Activated B cell treated with CpG ODN at 0.5 μM for 24 hours (primary cell): ENCODE measurements around the gene ATG2A. TPM values are rescaled to one million over a fixed set of nuclear protein-coding genes. Genes with fewer than 3 reads are reported as not detected.

Experiments
- ATAC-seq: fragments of 200-7000 bp; cut with Tn5 transposase; one replicate; pipeline ENCODE4 v1.10.0; 2021; ENCODE audit warnings: low read depth, mild to moderate bottlenecking, moderate library complexity
- CTCF ChIA-PET: fragments of 350-600 bp; sonication (Branson Sonifier 250); formaldehyde crosslinking; loops from one replicate; lab custom pipeline; 2021; ENCODE audit warnings: antibody characterized with exemption; lab: Charles Lee
- POLR2A ChIA-PET: fragments of 350-600 bp; sonication (Branson Sonifier 250); formaldehyde crosslinking; loops from one replicate; lab custom pipeline; 2021; ENCODE audit warnings: antibody characterized with exemption; lab: Charles Lee
- DNase-seq: peaks from one replicate; pipeline ENCODE4 v3.0.0; 2022
- H3K27ac Mint-ChIP-seq: one replicate; pipeline ENCODE4 v1.8.0; 2020; ENCODE audit warnings: mixed read lengths
- H3K27me3 Mint-ChIP-seq: one replicate; pipeline ENCODE4 v1.8.0; 2021; ENCODE audit warnings: mixed read lengths
- H3K36me3 Mint-ChIP-seq: one replicate; pipeline ENCODE4 v1.8.0; 2021; ENCODE audit warnings: low read depth, mixed read lengths
- H3K4me1 Mint-ChIP-seq: one replicate; pipeline ENCODE4 v1.8.0; 2021; ENCODE audit warnings: mixed read lengths
- H3K4me3 Mint-ChIP-seq: one replicate; pipeline ENCODE4 v1.8.0; 2020; ENCODE audit warnings: mild to moderate bottlenecking, mixed read lengths
- H3K9me3 Mint-ChIP-seq: one replicate; pipeline ENCODE4 v1.8.0; 2020; ENCODE audit warnings: mixed read lengths
- CTCF ChIP-seq: fragments of 200-600 bp; IDR thresholded peaks from one replicate; pipeline ENCODE4 v1.8.0; 2022; ENCODE audit warnings: antibody characterized with exemption, mild to moderate bottlenecking
- intact Hi-C: fragments of 100-400 bp; cut with micrococcal nuclease; formaldehyde crosslinking; loops from one replicate; pipeline ENCODE4 v1.15.1; 2024
- total RNA-seq: library from RNA; stranded (reverse); gene quantifications from 2 replicates; pipeline ENCODE4 v1.2.3, GENCODE V29; 2022

The ATG2A gene
- total RNA-seq, 1 donor from 2014 or later = 35.0 TPM

GRCh38 chr11:64854157-64854533, 62.9 kb downstream of the ATG2A start:
- H3K4me3 Mint-ChIP-seq = peak overlapping the region; percentile 56
- POLR2A ChIA-PET = interaction anchor here (0.7 to 27.6 kb wide), 7 partner anchors 10 to 567 kb away, joined by 3 to 1194 read pairs (median 6); partner anchors contain the start of genes EHD1 and SF1

GRCh38 chr11:64853709-64854108, 63.3 kb downstream of the ATG2A start:
- no peak for TF ChIP-seq CTCF
- POLR2A ChIA-PET = interaction anchor here (0.6 to 27.6 kb wide), 11 partner anchors 11 to 567 kb away, joined by 3 to 1194 read pairs (median 6); partner anchors contain the start of genes ARL2, EHD1, MAP4K2 and RASGRP2

More at GRCh38 chr11:64854157-64854533, 62.9 kb downstream of the ATG2A start:
- Mint-ChIP-seq H3K27ac (peak overlapping the region; percentile 95), H3K4me1 (peaks cover 94% of the 10 kb centered on the region), H3K36me3 (peaks cover 62% of the 10 kb centered on the region), H3K9me3 (no peaks in the 10 kb centered on the region), H3K27me3 (no peaks in the 10 kb centered on the region)
- no peak for ATAC-seq
- intact Hi-C loops = no loop called here
- DNase-seq = no peak
- CTCF ChIA-PET = interaction anchor here (2.0 to 12.6 kb wide), 4 partner anchors 10 to 38 kb away, joined by 5 to 213 read pairs (median 90); partner anchors contain the start of gene EHD1
- no peak for TF ChIP-seq CTCF

GRCh38 chr11:64852804-64853509, 64.1 kb downstream of the ATG2A start:
- ATAC-seq = no peak
- Mint-ChIP-seq H3K4me3 (peak overlapping the region; percentile 75), H3K27me3 (no peaks in the 10 kb centered on the region), H3K9me3 (no peaks in the 10 kb centered on the region), H3K36me3 (peaks cover 53% of the 10 kb centered on the region), H3K27ac (peak overlapping the region; percentile 95), H3K4me1 (peaks cover 95% of the 10 kb centered on the region)
- POLR2A ChIA-PET = interaction anchor here (0.6 to 27.6 kb wide), 14 partner anchors 11 to 735 kb away, joined by 3 to 1194 read pairs (median 6); partner anchors contain the start of genes ARL2, EHD1, MAJIN and MAP4K2
- CTCF ChIA-PET = interaction anchor here (0.9 to 12.6 kb wide), 7 partner anchors 11 to 161 kb away, joined by 3 to 213 read pairs (median 5); partner anchors contain the start of genes ARL2 and EHD1
- no peak for TF ChIP-seq CTCF
- DNase-seq = peak; percentile 48
- intact Hi-C loops = no loop called here

More at GRCh38 chr11:64853709-64854108, 63.3 kb downstream of the ATG2A start:
- DNase-seq = peak; percentile 30
- H3K4me3 Mint-ChIP-seq = peak overlapping the region; percentile 75
- peak overlapping the region; percentile 95 for H3K27ac Mint-ChIP-seq
- no peaks in the 10 kb centered on the region for H3K9me3 Mint-ChIP-seq
- CTCF ChIA-PET = interaction anchor here (0.9 to 12.6 kb wide), 7 partner anchors 10 to 161 kb away, joined by 3 to 213 read pairs (median 5); partner anchors contain the start of genes ARL2 and EHD1
- no peak for ATAC-seq
- peaks cover 58% of the 10 kb centered on the region for H3K36me3 Mint-ChIP-seq
- peaks cover 94% of the 10 kb centered on the region for H3K4me1 Mint-ChIP-seq
- no peaks in the 10 kb centered on the region for H3K27me3 Mint-ChIP-seq
- intact Hi-C loops = no loop called here

- Mint-ChIP-seq H3K27me3 (no peaks in the 10 kb centered on the region), H3K4me1 (peaks cover 97% of the 10 kb centered on the region), H3K4me3 (peak overlapping the region; percentile 71), H3K27ac (peak overlapping the region; percentile 95), H3K36me3 (peaks cover 48% of the 10 kb centered on the region), H3K9me3 (no peaks in the 10 kb centered on the region)
- ATAC-seq = peak; percentile 40
- POLR2A ChIA-PET = interaction anchor here (0.6 to 27.6 kb wide), 20 partner anchors 12 to 736 kb away, joined by 3 to 1194 read pairs (median 6); partner anchors contain the start of genes CCDC88B, EHD1, FAU and MALAT1
- intact Hi-C loops = loop anchor here (1.0 to 2.0 kb wide), 7 partner anchors 7 to 265 kb away; partner anchors contain the start of genes EHD1, MAP4K2, SF1 and ZNHIT2
- DNase-seq = peak; percentile 64
- CTCF ChIA-PET = interaction anchor here (2.2 to 12.6 kb wide), 4 partner anchors 12 to 42 kb away, joined by 16 to 213 read pairs (median 90); partner anchors contain the start of gene EHD1
- TF ChIP-seq CTCF = no peak
These were observed 65.1 kb downstream of the ATG2A start for GRCh38 chr11:64851831-64852351.
